ENCODE data around the gene NANOS3. TPM values are rescaled to one million over a fixed set of nuclear protein-coding genes. Genes with fewer than 3 reads are reported as not detected.

The NANOS3 gene
- total and polyA plus RNA-seq, 9 of the 15 experiments (the other 6 are each of a cell fraction or from before 2014, with no cell fraction given) = not detected

GRCh38 chr19:13842291-13843103, 34.4 kb upstream of the NANOS3 start (continued):
- TF ChIP-seq HOXB6 (CRISPR knock-in tag; IDR thresholded peaks at IDR 0.05; ENCODE audit: borderline replicate concordance) = no peak
- no peak for TF ChIP-seq CUX1 (CRISPR knock-in tag; IDR thresholded peaks at IDR 0.05)
- no peak for TF ChIP-seq ZHX1 (conservative IDR thresholded peaks at IDR 0.05; ENCODE audit: low read length)
- no peak for TF ChIP-seq ZNF408 (CRISPR knock-in tag; IDR thresholded peaks at IDR 0.05; ENCODE audit: low read depth)
- TF ChIP-seq ZNF274 (IDR thresholded peaks at IDR 0.05; ENCODE audit: borderline replicate concordance, low read depth, low read length) = no peak
- TF ChIP-seq NBN (IDR thresholded peaks at IDR 0.05; ENCODE audit: low read depth) = no peak
- TF ChIP-seq PTRF (tag; IDR thresholded peaks at IDR 0.05) = no peak
- peak; percentile 79 for TF ChIP-seq GTF2A2 (tag; IDR thresholded peaks at IDR 0.05)
- peak; percentile 79 for TF ChIP-seq CXXC5 (CRISPR knock-in tag; IDR thresholded peaks at IDR 0.05)
- no peak for TF ChIP-seq FOXO4 (CRISPR knock-in tag; IDR thresholded peaks at IDR 0.05)
- TF ChIP-seq TAF1 (IDR thresholded peaks at IDR 0.05; ENCODE audit: control insufficient read depth, extremely low read depth, insufficient read depth, low read length, severe bottlenecking) = peak; percentile 82
- TF ChIP-seq CC2D1A (IDR thresholded peaks at IDR 0.05) = no peak
- no peak for TF ChIP-seq FOXA3 (CRISPR knock-in tag; conservative IDR thresholded peaks at IDR 0.05 in 1 of 2, IDR thresholded peaks at IDR 0.05 in 1 of 2)
- no peak for TF ChIP-seq PHTF2 (CRISPR knock-in tag; IDR thresholded peaks at IDR 0.05)
- TF ChIP-seq TBL1XR1 (IDR thresholded peaks at IDR 0.05; ENCODE audit: low read length in 2 of 2) = no peak
- TF ChIP-seq FOXP1 (CRISPR knock-in tag; IDR thresholded peaks at IDR 0.05) = no peak
- no peak for TF ChIP-seq RBM34 (IDR thresholded peaks at IDR 0.05; ENCODE audit: borderline replicate concordance, insufficient read depth, low read length)
- TF ChIP-seq ZFX (CRISPR knock-in tag; IDR thresholded peaks at IDR 0.05) = peak; percentile 65
